Measurements from ENCODE around the gene B3GALT6.

B3GALT6 gene

DNA sequence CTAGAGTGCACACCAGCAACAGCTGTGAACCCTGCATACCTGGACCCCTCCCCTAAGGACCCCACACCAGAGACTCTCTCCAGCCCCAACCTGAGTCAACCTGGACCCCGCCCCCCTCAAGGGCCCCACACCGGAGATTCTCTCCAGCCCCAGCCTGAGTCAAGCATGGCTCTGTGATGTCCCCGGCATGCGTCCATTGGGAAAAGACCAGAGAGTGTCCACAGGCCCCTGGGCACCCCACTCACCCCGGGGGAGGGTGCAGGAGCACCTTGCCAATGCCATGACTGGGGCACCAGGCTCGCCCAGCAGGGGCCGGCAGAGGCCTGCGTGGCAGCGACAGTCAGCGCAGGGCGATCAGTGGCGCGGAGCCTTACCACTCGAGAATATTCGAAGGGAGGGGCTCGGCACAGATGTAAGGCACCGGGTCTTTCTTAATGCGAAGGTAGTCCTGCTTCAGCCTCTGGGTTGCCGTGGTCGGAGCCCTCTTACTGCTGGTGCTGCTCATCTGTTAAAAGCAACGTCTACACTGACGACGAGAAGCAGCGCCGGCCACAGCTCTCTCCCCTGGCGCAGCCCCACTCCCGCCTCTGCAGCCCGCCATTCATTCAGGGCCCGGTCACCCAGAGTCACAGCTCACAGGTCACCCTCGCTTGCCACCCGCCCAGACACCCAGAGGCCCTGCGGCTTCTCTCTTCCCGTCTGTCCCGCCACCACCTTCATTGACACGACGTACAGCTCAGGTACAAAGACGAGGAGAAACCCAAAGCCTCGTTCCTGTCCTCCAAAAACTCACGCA lies 35.6 kb downstream of the B3GALT6 start:
- DNase-seq = no peak

DNA sequence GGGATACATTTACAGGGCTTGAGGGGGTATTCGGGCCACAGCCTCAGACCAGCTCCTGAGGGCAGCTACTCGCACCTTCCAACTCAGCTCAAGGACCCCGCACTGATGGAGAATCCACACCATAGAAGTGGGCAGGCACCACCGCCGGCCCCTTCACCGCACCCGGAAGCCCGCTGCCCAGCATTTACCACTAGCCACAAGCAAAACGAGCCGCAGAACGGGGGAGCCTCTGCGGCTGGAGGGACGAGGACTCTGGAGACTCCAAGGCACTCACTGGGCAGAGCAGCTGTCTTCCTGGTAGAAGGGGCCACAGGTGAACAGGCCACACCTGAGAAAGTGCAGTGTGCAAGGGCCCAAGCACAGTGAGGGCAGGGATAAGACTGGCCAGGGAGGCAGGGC lies 36.2 kb downstream of the B3GALT6 start:
- DNase-seq = no peak

DNA sequence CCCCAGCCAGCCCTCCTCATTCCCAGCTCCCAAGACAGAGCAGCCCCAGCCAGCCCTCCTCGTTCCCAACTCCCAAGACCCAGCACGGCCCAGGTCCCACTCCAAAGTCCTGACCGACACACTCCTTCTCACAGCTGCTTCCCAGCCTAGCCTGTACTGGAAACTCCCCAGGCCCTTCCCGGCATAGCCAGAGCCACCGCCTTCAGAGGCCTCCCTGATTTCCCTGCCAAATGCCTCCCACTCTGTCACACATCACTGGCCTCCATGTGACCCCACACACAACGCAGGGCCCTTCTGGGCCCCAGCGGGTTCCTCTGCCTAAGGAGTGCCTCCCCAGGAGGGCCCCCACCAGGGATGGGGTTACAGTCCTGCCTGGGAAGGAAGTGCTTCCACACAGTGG lies 38.8 kb downstream of the B3GALT6 start:
- DNase-seq = no peak

DNA sequence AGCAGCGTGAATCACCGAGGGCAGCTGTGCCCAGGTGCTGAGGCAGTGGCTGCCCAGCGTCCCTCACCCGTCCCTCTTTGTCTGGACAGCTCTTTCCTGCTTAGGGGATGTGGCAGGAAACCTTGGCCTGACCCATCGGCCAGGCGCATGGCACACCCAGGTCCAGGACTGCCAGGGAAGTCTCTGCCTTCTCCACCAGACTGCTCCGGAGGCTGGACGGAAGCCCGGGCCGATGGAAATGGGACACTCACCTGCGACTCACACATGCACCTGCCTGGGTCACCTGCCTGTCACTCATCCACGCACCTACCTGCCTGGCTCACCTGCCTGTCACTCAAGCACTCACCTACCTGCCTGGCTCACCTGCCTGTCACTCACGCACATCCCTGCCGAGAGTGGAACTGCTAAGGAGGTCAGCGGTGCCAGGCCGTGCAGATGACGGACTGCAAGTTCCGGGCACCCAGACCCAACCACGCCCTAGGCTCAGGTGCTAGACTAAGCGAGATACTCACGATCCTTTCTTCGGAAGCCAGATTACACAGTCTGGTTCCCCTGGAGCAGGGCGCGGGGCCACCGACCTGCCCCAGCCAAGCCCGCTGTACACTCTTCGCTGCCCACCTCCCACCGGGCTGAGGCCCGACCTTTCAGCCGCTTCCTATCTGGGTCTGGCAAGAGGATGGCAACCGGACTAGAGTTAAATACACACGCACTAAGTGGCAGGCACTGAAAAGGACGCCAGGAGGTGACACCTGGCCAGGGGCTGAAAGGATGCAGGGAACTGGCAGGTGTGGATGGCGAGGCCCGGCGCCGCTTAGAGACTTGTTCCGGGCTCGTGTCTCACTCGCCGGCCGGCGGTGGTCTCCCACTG lies 40.5 kb downstream of the B3GALT6 start:
- DNase-seq = no peak

DNA sequence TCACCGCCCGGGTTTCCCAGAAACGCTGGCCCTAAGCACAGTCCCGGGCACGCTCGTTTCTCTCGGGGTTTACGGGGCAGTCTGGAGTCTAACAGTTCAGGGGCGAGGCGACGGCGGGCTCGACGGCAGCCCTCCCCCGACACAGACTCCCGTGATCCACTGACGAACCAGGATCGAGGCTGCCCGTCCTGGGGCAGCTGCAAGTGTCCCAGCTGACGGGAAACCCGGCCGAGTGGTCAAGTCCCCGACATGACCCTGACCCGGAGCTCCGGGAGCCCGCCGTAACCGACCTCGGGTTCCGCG lies 41.1 kb downstream of the B3GALT6 start:
- no peak for DNase-seq

DNA sequence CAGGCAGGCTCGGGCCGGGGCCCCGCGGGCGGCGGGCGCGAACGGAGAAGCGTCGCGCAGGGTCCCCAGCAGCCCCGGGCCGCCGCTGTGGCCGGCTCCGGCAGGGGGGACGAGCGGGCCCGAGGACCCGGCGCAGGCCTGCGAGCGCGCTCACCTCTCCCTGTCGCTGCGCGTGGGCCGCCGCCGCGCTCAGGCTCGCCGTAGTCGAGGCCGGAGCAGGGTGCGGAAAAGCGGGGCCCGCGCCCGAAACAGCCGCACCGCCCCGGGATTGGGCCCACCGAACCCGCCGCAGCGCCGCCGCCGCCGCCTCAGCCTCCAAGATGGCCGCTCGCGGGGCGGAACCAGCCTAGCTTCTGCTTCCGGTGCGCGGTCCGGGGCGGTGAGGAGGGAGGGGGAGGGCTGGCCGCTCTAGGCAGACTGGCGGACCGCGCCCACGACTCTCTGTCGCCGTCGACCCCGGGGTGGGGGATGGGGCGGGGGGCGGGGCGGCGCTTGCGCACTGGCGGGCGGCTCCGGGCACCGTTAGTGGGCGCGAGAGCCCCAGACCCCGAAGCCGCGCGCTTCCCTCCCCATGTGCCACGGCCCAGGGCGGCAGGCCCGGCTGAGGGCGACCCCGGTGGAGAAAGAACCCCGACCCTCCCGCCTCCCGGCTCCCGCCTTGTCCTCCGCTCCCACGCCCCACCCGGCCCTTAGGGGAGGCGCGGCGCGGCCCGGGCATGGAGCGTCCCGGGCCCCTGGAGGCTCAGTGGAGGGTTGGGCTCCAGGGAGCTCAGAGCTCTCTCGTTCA lies 41.7 kb downstream of the B3GALT6 start, which contains the start of gene UBE2J2:
Gene UBE2J2, minus strand, starts transcription at position 343 of the 787 bp plus-strand sequence. CDS start 5,862 bp downstream, outside the sequence.
- DNase-seq = peak; percentile 46 to 94

DNA sequence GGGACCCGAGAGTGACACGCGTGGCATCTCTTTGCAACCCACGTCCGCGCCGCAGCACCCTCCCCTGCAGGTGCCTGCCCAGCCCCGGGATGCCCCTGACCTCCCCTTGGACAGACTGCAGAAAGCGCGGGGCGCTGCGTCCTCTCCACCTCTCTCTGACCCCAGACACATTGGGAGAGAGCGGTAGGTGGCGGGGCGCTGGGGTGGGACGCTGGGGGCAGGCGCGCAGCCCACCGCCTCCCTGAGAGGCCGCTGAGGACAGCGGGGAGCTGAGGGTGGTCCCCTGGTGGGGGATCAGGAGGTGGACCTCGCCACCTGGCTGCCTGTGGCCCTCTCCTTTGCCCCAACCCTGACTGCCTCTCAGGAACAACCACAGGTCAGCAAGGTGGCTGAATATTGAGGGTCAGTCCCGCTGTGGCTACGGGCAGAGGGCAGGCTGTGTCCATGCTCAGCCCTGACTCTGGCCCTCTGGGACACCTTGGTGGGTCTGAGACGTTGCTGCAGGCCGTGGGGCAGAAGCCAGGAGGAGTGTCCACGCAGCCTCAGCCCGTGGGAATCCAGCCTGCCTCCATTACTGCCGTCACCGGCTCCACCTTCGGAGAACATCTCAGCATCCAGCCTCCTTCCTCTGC lies 42.4 kb downstream of the B3GALT6 start:
- DNase-seq = no peak

DNA sequence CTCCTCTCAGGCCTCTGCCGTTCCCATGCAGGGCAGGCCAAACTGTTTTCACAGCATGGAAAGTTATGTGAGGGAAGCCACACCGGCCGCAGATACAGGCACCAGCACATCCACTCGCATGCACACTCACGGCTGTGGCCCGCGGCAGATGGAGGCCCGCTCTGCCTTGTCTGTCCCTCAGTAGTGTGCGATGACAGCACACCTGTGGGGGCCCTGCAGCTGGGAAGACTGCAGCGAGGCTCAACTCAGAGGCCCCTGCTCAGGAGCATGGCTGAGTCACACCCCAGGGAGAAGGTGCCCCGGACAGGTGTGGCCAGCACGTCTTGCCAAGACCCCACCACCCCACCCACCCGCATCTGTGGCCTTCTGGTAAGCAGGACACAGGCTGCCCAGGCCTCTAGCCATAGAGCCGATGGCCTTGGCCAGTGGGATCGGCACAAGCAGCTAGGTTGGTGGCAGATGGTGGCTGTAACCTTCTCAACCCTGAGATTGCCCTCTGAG lies 42.9 kb downstream of the B3GALT6 start:
- no peak for DNase-seq

DNA sequence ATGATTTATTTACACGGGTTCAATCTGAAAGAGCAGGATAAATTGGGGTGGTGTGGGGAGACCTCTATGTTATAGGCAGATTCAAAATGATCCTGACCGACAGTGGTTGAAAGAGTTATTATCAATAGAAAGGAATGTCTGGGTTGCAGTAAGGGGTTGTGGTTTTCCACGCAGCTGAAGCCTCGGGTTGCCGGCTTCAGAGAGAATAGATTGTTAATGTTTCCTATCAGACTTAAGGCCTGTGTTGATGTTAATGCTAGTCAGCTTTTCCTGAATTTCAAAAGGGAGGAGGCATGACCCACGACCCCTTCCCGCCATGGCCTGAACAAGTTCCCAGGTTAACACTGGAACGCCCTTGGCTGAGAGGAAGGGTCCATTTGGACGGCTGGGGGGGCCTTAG lies 43.8 kb downstream of the B3GALT6 start:
- DNase-seq = no peak

DNA sequence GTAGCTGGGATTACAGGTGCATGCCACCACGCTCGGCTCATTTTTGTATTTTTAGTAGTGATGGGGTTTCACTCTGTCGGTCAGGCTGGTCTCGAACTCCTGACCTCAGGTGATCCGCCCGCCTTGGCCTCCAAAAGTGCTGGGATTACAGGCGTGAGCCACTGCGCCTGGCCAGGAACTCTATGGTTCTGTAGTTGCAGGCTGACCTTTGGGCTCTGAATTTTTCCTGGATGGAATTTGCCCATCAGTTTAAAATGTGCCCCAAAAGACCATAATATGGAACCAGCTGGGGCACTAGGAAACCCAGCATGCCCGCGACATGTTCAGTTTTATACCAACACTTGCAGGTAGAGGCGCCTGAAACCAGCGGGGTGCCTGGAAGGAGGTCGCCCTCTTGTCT lies 46.6 kb downstream of the B3GALT6 start:
- DNase-seq = no peak

DNA sequence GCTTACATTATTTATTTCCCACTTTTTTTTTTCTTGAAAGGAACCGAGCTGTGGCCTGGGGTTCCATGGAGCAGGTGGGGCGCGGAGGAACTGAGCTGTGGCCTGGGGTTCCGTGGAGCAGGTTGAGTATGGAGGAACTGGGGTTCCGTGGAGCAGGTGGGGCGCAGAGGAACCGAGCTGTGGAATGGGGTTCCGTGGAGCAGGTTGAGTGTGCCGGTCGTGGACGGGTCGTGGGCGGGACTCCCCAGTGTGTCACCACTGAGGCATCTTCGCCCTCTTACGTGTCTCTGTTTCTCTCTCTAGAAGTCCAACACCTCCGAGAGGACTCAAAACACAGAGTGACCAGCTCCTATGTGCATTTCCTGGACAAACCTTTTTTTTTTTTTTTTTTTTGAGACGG lies 47.0 kb downstream of the B3GALT6 start:
- DNase-seq = no peak

DNA sequence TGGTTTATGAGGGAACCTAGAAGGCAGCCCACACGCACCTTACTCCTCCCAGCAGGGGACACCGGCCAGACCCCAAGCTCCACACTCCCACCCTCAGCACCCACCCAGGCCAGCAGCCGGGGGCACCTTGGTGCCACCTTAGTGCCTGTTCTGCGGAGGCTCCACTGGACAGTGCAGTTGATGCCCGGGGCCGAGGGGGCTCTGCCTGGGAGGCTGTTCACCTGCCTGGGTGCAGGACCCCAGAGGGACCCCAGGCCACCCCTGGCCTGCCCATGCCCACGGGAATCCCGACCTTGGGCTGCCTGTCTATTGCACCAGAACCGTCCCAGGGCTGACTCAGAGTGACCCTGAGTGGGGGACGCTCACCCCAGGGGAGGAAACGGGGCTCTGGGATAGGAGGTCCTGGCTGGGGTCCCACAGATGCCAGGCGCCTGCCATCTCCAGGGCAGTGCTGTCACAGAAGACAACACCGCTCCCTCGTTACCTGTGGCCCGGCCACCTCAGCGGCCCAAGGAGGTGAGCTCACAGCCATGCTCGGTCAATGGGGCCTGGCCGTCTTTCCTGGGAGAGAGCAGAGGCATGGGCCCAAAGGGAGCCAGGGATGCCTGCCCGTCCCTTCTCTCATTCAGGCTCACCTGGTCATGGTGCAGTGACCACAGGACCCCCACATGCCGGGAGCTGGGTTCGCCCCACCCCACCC lies 48.9 kb downstream of the B3GALT6 start:
- DNase-seq = no peak

DNA sequence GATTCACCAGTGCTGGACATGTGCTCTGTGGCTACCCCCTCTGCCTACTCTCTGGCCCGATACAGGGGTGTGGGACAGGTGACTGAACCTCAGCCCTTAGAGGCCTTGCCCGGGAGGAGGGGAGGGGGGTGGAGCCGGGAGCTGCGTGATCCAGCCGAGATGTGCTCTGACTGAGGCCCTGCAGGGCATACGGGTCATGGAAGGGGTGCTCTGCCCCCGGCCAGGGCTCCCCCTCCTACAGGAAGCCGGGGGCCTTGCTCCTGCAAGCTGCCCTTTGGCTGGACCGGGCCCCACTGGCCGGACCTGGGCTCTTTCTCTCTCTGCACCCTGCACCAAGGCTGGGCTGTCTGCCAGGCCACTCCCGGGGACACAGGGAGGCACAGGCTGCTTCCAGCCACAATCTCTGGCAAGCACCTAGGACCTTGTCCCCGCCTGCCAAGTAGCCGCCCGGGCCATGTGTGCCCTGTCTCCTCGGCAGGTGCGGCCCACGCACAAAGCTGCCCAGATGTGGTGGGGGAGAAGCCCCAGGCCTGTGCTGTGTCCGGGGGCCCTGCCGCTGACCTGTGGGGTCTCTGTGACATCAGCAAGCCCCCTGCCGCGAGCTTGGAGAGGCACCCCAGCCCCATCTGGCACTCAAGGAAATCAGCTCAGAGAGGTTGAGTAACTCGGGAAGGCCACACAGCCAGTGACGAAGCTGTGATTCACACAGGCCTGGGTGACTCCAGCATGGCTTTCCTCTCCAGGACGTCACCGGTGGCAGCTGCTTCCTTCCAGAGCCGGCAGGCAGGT lies 49.7 kb downstream of the B3GALT6 start:
- DNase-seq = no peak

DNA sequence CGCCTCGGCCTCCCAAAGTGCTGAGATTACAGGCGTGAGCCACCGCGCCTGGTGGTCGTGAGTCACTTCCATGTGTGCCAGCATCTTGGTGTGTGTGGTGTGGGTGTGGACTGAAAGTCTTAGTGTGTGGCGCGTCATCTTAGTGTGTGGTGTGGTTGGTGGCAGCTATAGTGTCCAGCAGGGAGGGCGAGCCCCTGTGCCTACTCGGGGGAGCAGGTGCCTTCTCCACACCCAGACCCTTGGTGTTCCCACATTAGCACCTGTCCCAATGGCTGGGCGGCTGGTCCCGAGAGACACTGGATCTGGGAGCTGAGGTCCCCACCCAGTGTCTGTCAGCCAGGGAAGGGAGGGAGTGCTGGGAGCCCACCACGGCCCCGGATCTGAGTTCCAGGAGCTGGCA lies 51.0 kb downstream of the B3GALT6 start:
- DNase-seq = no peak

DNA sequence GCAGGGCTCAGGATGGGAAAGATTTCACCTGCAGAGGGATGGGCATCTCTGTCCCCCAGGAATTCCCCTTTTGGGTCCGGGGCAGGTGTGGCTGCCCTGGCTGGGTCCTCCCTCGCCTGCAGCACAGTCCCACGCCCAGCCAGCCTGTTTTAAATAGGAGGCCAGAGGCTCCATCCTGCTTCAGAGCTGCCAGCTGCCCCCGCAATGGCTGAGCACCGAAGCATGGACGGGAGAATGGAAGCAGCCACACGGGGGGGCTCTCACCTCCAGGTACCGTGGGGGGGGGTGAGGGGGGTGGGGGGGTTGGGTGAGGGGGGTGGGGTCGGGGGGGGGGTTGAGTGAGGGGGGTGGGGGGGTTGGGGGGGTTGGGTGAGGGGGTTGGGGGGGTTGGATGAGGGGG lies 51.8 kb downstream of the B3GALT6 start:
- peak in 1 of 2 experiments; percentile 75 for DNase-seq
